NCI-H146 treated with DMSO at 0.1 percent for 48 hours (cell line): ENCODE results near the gene TNFRSF9.

Source experiments
- DNase-seq: peaks from one replicate; lab custom pipeline; 2025; ENCODE audit not compliant: unreplicated experiment; lab: John Stamatoyannopoulos, UW

TNFRSF9 gene

DNA sequence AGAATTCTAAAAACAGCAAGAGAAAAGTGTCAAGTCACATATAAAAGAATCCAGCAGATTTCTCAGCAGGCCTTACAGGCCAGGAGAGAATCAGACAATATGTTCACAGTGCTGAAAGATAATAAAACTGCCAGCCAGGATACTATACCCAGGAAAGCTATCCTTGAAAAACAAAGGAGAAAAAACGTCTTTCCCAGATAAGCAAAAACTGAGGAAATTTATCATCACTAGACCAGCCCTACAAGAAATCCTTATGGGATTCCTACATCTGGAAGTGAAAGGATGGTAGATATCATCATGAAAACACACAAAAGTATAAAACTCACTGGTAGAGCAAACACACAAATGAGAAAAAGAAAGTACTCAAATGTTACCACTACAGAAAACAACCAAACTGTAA is 62.6 kb downstream of the TNFRSF9 start:
- no peak for DNase-seq

DNA sequence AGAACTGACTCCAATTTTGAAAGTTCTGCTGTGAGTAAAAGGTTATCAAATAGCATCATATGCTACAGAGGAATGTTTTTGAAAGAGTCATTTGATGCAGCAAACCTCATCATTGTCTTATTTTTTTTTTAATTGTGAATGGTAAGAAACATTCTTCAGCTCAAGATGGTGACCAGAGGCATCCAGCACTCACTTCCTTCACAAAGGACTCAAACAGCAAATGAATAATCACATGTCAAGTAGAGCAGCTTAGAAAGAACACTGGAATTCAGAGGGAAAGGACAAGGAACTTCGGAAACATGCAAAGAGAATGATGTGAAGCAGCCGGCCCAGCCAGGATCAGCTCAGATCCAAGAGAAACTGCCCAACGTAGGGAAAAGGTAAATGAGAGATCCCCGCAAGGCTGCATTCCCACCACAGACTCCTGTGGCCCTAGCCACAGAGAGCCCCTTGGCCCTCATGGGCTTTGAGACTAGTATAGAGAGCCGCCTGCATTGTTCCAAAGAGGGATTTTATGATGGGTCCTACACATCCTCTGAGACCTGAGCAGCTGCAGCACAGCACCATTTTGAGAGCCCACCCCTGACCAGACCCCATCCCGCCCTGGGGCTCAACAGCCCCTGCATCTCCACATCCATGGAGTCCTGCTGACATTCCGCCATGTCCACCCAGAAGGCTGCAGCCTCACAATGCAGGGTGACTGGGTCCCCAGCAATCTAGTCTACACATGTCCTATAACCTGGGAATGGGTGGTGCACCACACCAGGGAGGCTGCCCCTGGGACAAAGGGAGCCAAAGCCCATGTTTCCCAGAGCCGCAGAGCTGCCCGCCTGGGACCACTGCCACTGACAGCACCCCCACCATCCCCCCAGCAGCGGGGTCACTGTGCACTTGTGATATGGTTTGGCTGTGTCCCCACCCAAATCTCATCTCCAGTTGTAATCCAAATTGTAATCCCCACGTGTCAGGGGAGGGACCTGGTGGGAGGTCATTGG is 66.5 kb downstream of the TNFRSF9 start:
- no peak for DNase-seq

- DNase-seq, result no peak
These were observed 69.5 kb downstream of the TNFRSF9 start for GRCh38 chr1:7871136-7871535.

GRCh38 chr1:7869136-7869920 is 71.3 kb downstream of the TNFRSF9 start:
- DNase-seq, result no peak

DNA sequence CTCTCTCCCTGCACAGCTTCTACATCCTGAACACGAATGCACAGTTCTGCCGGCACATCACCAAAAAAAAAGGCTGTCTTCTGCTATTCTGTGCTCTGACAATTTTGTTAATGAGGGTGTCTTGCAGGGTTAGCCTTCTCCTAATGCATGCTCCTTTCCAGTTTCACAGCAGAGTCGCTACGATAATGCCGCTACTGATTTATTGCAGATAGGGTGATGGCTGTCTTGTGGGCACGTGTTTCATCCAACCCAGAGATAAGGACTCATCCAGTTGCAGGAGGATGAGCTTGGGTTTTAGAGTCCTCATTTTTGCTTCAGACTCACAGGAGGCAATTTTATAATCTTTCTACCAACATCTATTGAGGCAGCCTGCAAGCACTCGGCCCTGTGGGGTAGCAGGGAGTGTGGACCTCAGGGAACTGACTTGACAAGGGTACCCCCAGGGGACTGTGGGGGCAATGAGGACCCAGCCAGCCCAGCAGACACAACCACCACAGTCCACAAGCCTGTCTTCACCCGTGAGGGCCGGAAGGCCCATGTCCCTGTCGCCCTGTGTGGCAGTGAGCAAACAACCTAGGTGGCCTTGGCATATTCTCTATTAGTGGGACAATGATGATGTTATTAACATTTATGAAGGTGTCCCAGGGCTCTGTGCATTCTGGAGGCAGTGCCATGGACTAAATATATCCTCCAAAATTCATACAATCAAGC is 72.4 kb downstream of the TNFRSF9 start:
- no peak for DNase-seq

GRCh38 chr1:7865978-7866377 is 74.7 kb downstream of the TNFRSF9 start:
- no peak for DNase-seq
